Pancreas (tissue), 10 donors: ENCODE results near the gene LRAT. TPM values are rescaled to one million over a fixed set of nuclear protein-coding genes. Genes with fewer than 3 reads are reported as not detected.
A peak's percentile ranks its signal among the peaks of the same experiment; 100 is the strongest.

Experiments used
- ATAC-seq, 4 donors: fragments of 200-7000 bp; cut with Tn5 transposase; one replicate each; pipeline versions ENCODE4 v1.8.0 to v1.9.1; 2020; ENCODE audit warnings: mild to moderate bottlenecking in 4 of 4, moderate library complexity in 4 of 4
- DNase-seq, 6 donors: peaks; one replicate each; pipeline ENCODE4 v3.0.0-alpha.2; 2020
- FAIRE-seq: peaks from 2 replicates; lab custom pipeline; 2012; peaks lifted over from hg19 to GRCh38; lab: Jason Lieb, UNC
- H3K27ac ChIP-seq, 4 donors: fragments of 200-600 bp; sonication (generic); 1 replicate in 3 of 4; 2 replicates in 1 of 4; pipeline versions ENCODE4 v1.5.0 to v1.8.0; 2020
- H3K27me3 ChIP-seq, 4 donors: fragments of 200-600 bp; one replicate each; pipeline ENCODE4 v1.8.0; 2021
- H3K36me3 ChIP-seq, 3 donors: fragments of 200-600 bp; sonication (generic) in 1 of 3; one replicate each; pipeline versions ENCODE4 v1.5.0 to v1.8.0; 2020 to 2021
- H3K4me1 ChIP-seq, 3 donors: fragments of 200-600 bp; one replicate each; pipeline ENCODE4 v1.8.0; 2021
- H3K4me3 ChIP-seq, 4 donors: fragments of 200-600 bp; sonication (generic) in 2 of 4; one replicate each; pipeline versions ENCODE4 v1.5.0 to v1.8.0; 2020 to 2021
- H3K9me3 ChIP-seq, 4 donors: fragments of 200-600 bp; one replicate each; pipeline ENCODE4 v1.8.0; 2021
- WGBS, 2 donors: extraction: QIAGEN DNeasy Blood & Tissue Kit; methylation state at CpG; one replicate each; pipeline ENCODE4 v1.1.7; 2013; 5-methylcytosine and 5-hydroxymethylcytosine counted together
- intact Hi-C, 3 donors: fragments of 100-400 bp; cut with DNase I; formaldehyde crosslinking; loops; one replicate each; pipeline versions ENCODE4 v1.11.1 to v1.14.2; 2022
- polyA plus RNA-seq, 2 donors: library from polyadenylated mRNA; stranded (reverse); fragments of 200-250 nt; gene quantifications; one replicate each; pipeline ENCODE4 v1.2.3, GENCODE V29; 2013
- total RNA-seq, 6 donors: library from RNA; stranded (reverse); fragmentation: NEBNext Ultra II Directional in 4 of 6; extraction: Animal tissue kit (Norgen Biotek cat#: 25700) in 4 of 6; gene quantifications; one replicate each; pipeline versions ENCODE4 v1.2.1 to v1.2.4, GENCODE V29; 2021 to 2023
- TF ChIP-seq, protein P1 (sequence below), 4 donors: fragments of 200-600 bp; sonication (generic) in 3 of 4; IDR thresholded peaks; one replicate each; pipeline versions ENCODE4 v1.5.0 to v1.8.0; 2021; ENCODE audit warnings: antibody characterized with exemption in 4 of 4
- donor health status: healthy with polysubstance abuse.
- donor health status: DM: no; HTN: no; CAD: no; lungs with moderate emphysema.
- donor health status: DM: no; HTN: no; CAD: no.
- donor health status: control.
- donor health status: control.
- donor health status: Bipolar disorder and iron deficiency.
- donor health status: DM: yes; HTN: yes; CAD: no.
- donor health status: DM: no; HTN: no; CAD: no.
- donor health status: DM: no; HTN: no; CAD: no.
- donor health status: DM: yes; HTN: yes; CAD: no.

The LRAT gene
- total and polyA plus RNA-seq, 8 donors, result 0.15 to 0.75 (median 0.48) TPM

DNA sequence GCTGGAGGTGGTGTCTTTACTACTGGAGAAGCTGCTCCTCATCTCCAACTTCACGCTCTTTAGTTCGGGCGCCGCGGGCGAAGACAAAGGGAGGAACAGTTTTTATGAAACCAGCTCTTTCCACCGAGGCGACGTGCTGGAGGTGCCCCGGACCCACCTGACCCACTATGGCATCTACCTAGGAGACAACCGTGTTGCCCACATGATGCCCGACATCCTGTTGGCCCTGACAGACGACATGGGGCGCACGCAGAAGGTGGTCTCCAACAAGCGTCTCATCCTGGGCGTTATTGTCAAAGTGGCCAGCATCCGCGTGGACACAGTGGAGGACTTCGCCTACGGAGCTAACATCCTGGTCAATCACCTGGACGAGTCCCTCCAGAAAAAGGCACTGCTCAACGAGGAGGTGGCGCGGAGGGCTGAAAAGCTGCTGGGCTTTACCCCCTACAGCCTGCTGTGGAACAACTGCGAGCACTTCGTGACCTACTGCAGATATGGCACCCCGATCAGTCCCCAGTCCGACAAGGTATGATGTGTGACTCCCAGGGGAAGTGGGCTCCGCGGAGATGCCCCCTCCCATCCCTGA, 634 bp downstream of the LRAT start:
- TF ChIP-seq, protein P1, sequence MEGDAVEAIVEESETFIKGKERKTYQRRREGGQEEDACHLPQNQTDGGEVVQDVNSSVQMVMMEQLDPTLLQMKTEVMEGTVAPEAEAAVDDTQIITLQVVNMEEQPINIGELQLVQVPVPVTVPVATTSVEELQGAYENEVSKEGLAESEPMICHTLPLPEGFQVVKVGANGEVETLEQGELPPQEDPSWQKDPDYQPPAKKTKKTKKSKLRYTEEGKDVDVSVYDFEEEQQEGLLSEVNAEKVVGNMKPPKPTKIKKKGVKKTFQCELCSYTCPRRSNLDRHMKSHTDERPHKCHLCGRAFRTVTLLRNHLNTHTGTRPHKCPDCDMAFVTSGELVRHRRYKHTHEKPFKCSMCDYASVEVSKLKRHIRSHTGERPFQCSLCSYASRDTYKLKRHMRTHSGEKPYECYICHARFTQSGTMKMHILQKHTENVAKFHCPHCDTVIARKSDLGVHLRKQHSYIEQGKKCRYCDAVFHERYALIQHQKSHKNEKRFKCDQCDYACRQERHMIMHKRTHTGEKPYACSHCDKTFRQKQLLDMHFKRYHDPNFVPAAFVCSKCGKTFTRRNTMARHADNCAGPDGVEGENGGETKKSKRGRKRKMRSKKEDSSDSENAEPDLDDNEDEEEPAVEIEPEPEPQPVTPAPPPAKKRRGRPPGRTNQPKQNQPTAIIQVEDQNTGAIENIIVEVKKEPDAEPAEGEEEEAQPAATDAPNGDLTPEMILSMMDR (IDR thresholded peaks at IDR 0.05), result no peak
- peak overlapping the region; percentile 34 to 70 (median 52) for H3K4me3 ChIP-seq
- DNase-seq (peak in 4 of 6 donors; percentile 12 to 60 (median 36)), FAIRE-seq (no peak), ATAC-seq (peak; percentile 5 to 18 (median 10))
- H3K9me3 ChIP-seq, result no peaks in the 10 kb centered on the region
- 3 to 6% methylated on average over 31 of the region's 31 CpGs for WGBS, 2 donors
- intact Hi-C loops, result no loop called here
- peak overlapping the region in 1 of 4 donors; percentile 24 for H3K27ac ChIP-seq
- H3K4me1 ChIP-seq, result peaks cover 0 to 7% (median 4%) of the 10 kb centered on the region in 3 donors
- H3K36me3 ChIP-seq, result no peaks in the 10 kb centered on the region
- no peaks in the 10 kb centered on the region for H3K27me3 ChIP-seq

DNA sequence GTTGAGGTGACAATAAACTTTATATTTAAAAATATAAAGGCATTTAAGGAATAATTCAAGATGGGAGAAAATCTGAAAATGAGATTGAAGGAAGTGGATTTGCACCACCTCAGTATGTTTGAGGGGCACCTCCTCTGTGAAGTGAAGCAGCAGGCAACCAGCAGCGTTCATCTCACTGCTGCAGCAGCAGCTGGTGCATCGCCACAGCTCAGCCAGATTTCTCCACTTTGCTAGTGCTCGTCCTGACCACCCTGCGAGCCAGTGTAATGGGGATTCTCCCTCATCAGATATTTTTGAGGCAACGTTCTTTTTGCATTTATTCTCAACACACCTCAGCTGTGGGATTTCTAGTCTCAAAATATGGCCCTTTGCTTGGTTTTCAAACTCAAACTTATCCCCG, 13.9 kb downstream of the LRAT start:
- Histone ChIP-seq H3K4me1 (no peaks in the 10 kb centered on the region), H3K4me3 (no peak overlapping the region), H3K36me3 (no peaks in the 10 kb centered on the region), H3K27ac (no peak overlapping the region), H3K27me3 (no peaks in the 10 kb centered on the region), H3K9me3 (no peaks in the 10 kb centered on the region)
- DNase-seq (no peak), ATAC-seq (no peak), FAIRE-seq (no peak)
- 66 to 71% methylated on average over 6 of the region's 6 CpGs for WGBS, 2 donors
- intact Hi-C loops, result no loop called here
- TF ChIP-seq, protein P1 (IDR thresholded peaks at IDR 0.05), result no peak

DNA sequence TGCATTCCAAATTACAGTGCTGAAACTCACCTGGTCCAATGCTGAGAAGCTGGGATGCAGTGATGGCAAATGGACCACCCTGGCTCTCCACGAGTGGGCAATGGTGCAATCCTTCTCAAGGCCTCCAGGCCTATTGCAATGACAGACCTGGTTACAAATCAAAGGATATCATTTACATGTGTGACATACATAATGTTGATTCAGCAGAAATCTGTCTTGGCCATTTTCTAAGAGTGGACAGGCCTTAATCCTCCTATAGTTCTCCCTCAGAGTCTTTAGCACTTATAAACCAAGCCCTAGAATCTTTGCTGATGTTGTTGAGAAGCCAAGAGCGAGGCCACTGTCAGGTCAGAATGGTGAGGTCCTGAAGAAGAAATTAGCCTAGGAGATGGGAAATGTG, 17.1 kb downstream of the LRAT start:
- ATAC-seq, result no peak
- intact Hi-C loops, result no loop called here

DNA sequence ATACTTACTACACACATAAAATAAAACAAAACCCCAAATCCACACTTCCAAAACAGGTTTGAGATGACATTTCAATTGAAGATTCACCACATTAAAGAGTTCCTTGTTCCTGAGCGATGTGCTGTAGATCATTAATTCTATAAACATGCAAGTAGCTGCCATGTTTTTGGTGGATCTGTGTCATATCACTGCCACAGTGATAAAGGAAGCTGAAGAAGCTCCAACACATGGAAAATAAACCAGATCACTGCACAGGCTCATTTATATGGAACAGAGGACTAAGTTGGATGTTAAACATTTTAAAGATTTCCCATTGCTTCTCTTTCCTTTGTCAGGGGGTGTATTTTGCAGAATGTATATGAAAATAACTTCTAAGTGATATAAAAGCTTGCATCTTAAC, 34.5 kb downstream of the LRAT start:
- H3K4me3 ChIP-seq, result no peak overlapping the region
- no peaks in the 10 kb centered on the region for H3K4me1 ChIP-seq
- 65 to 75% methylated on average over 1 of the region's 1 CpG for WGBS, 2 donors
- peaks cover 0 to 6% (median 0%) of the 10 kb centered on the region in 4 donors for H3K27me3 ChIP-seq
- no peak overlapping the region for H3K27ac ChIP-seq
- TF ChIP-seq, protein P1 (IDR thresholded peaks at IDR 0.05), result no peak
- ATAC-seq (no peak), FAIRE-seq (no peak), DNase-seq (no peak)
- no peaks in the 10 kb centered on the region for H3K9me3 ChIP-seq
- H3K36me3 ChIP-seq, result no peaks in the 10 kb centered on the region
- intact Hi-C loops, result loop anchor here in 2 of 3 donors (5.0 to 10.0 kb wide), 2 partner anchors 133 to 136 kb away; no protein-coding TSS in a partner anchor

More for the DNA sequence above, 17.1 kb downstream of the LRAT start:
- Histone ChIP-seq H3K9me3 (no peaks in the 10 kb centered on the region), H3K4me1 (no peaks in the 10 kb centered on the region), H3K36me3 (no peaks in the 10 kb centered on the region), H3K27me3 (peaks cover 0 to 8% (median 0%) of the 10 kb centered on the region in 4 donors), H3K27ac (no peak overlapping the region), H3K4me3 (no peak overlapping the region)
- no peak for DNase-seq
- TF ChIP-seq, protein P1 (IDR thresholded peaks at IDR 0.05), result no peak
- no peak for FAIRE-seq
- 87 to 89% methylated on average over 2 of the region's 2 CpGs for WGBS, 2 donors

DNA sequence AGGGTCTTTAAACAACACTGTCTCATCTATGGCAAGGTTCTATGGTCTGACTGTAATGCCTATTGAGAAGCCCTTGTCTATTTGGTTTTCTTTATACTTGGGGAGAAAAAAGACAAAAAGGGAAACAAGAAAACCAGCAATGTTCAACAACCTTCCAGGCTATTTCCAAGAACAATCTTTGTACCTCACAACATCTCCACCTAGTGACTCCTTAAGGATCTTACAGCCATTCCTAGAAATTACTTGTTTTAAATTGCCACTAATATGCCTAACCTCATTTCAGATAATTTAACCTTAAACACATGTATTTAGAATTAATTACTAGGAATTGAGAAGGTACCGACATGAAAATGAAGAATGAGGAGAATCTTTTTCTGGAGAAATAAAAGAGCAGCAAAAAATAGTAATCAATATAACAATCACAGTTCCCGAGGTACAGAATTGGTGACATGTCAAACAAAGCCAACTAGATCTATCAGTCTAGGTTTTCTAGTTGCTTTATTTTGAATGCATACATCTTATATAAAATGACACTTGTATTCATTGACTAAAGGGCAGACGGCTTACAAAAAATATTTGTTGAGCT, 35.7 kb downstream of the LRAT start:
- 18 to 22% methylated on average over 3 of the region's 3 CpGs for WGBS, 2 donors
- FAIRE-seq, result peak; percentile 80

More for the DNA sequence above, 35.7 kb downstream of the LRAT start:
- Histone ChIP-seq H3K4me3 (no peak overlapping the region), H3K4me1 (no peaks in the 10 kb centered on the region), H3K27me3 (peaks cover 0 to 6% (median 0%) of the 10 kb centered on the region in 4 donors), H3K9me3 (no peaks in the 10 kb centered on the region), H3K36me3 (no peaks in the 10 kb centered on the region), H3K27ac (no peak overlapping the region)
- ATAC-seq (peak; percentile 63 to 83 (median 79)), DNase-seq (no peak)
- TF ChIP-seq, protein P1 (IDR thresholded peaks at IDR 0.05), result peak; percentile 6 to 46 (median 42)
- intact Hi-C loops, result loop anchor here in 2 of 3 donors (5.0 to 10.0 kb wide), 2 partner anchors 135 to 137 kb away; no protein-coding TSS in a partner anchor
